Right cardiac atrium (tissue), 5 donors: ENCODE measurements around the gene DAAM2. TPM values are rescaled to one million over a fixed set of nuclear protein-coding genes. Genes with fewer than 3 reads are reported as not detected.

Experiments
- ATAC-seq, 2 donors: fragments of 200-7000 bp; cut with Tn5 transposase; one replicate each; pipeline versions ENCODE4 v1.8.0 to v1.9.1; 2020; ENCODE audit warnings: moderate library complexity in 2 of 2, mild to moderate bottlenecking in 1 of 2
- DNase-seq, 3 donors: peaks; one replicate each; pipeline ENCODE4 v3.0.0-alpha.2; 2020
- H3K27ac ChIP-seq: one replicate; pipeline ENCODE4 v1.5.1; 2013; ENCODE audit warnings: mild to moderate bottlenecking, low read length, control low read depth, moderate library complexity
- H3K27me3 ChIP-seq: one replicate; pipeline ENCODE4 v1.6.1; 2013; ENCODE audit not compliant: control insufficient read depth, insufficient read depth
- H3K4me1 ChIP-seq: one replicate; pipeline ENCODE4 v1.6.1; 2013; ENCODE audit warnings: low read length; ENCODE audit not compliant: control insufficient read depth, insufficient read depth
- H3K4me3 ChIP-seq: one replicate; pipeline ENCODE4 v1.5.1; 2013; ENCODE audit warnings: low read length, control low read depth
- H3K9me3 ChIP-seq: one replicate; pipeline ENCODE4 v1.6.1; 2013; ENCODE audit warnings: low read length; ENCODE audit not compliant: control insufficient read depth
- WGBS: extraction: QIAGEN DNeasy Blood & Tissue Kit; methylation state at CpG from one replicate; pipeline ENCODE4 v1.1.7; 2013; 5-methylcytosine and 5-hydroxymethylcytosine counted together
- intact Hi-C, 4 donors: fragments of 100-400 bp; cut with DNase I; formaldehyde crosslinking; loops; one replicate each; pipeline versions ENCODE4 v1.11.0 to v1.14.0; 2022 to 2023
- polyA plus RNA-seq: library from polyadenylated mRNA; stranded (reverse); fragments of 200-250 nt; gene quantifications from one replicate; pipeline ENCODE4 v1.2.3, GENCODE V29; 2013
- total RNA-seq, 4 donors: library from RNA; stranded (reverse); fragmentation: NEBNext Ultra II Directional; extraction: Animal tissue kit (Norgen Biotek cat#: 25700); gene quantifications; one replicate each; pipeline ENCODE4 v1.2.1, GENCODE V29; 2021
- donor health status: healthy with polysubstance abuse.
- donor health status: DM: no; HTN: yes; CAD: no.
- donor health status: DM: no; HTN: no; CAD: no.
- donor health status: DM: no; HTN: yes; CAD: no; lungs with severe emphysema.
- donor health status: DM: yes; HTN: yes; CAD: no.

The DAAM2 gene
- total and polyA plus RNA-seq, 5 donors, result 7.2 to 11.5 (median 9.9) TPM

- Histone ChIP-seq H3K4me1 (peaks cover 2% of the 10 kb centered on the region), H3K27me3 (no peaks in the 10 kb centered on the region), H3K4me3 (no peak overlapping the region), H3K27ac (no peak overlapping the region), H3K9me3 (no peaks in the 10 kb centered on the region)
- ATAC-seq (no peak), DNase-seq (no peak)
- WGBS, result 78% methylated on average over 4 of the region's 4 CpGs
- intact Hi-C loops, result no loop called here
Observed at GRCh38 chr6:39834278-39834677, 42.1 kb downstream of the DAAM2 start.

- no peak for ATAC-seq
- 90% methylated on average over 5 of the region's 5 CpGs for WGBS
- no peak for DNase-seq
- Histone ChIP-seq H3K27me3 (no peaks in the 10 kb centered on the region), H3K27ac (no peak overlapping the region), H3K4me3 (no peak overlapping the region), H3K9me3 (no peaks in the 10 kb centered on the region), H3K4me1 (peaks cover 2% of the 10 kb centered on the region)
- intact Hi-C loops, result no loop called here
Observed at GRCh38 chr6:39834866-39835265, 42.7 kb downstream of the DAAM2 start.

GRCh38 chr6:39835821-39836295, 43.7 kb downstream of the DAAM2 start:
- intact Hi-C loops, result no loop called here
- Histone ChIP-seq H3K27ac (no peak overlapping the region), H3K4me3 (no peak overlapping the region), H3K4me1 (peaks cover 2% of the 10 kb centered on the region), H3K9me3 (no peaks in the 10 kb centered on the region), H3K27me3 (no peaks in the 10 kb centered on the region)
- no peak for DNase-seq
- WGBS, result 34% methylated on average over 2 of the region's 2 CpGs
- no peak for ATAC-seq

GRCh38 chr6:39836606-39837005, 44.4 kb downstream of the DAAM2 start:
- no peaks in the 10 kb centered on the region for H3K9me3 ChIP-seq
- no peak for ATAC-seq
- no peak for DNase-seq
- peaks cover 2% of the 10 kb centered on the region for H3K4me1 ChIP-seq
- no peak overlapping the region for H3K27ac ChIP-seq
- 44% methylated on average over 4 of the region's 4 CpGs for WGBS
- intact Hi-C loops, result no loop called here
- no peak overlapping the region for H3K4me3 ChIP-seq
- H3K27me3 ChIP-seq, result no peaks in the 10 kb centered on the region

GRCh38 chr6:39839445-39839844, 47.3 kb downstream of the DAAM2 start:
- no peaks in the 10 kb centered on the region for H3K27me3 ChIP-seq
- H3K9me3 ChIP-seq, result no peaks in the 10 kb centered on the region
- WGBS, result 50% methylated on average over 1 of the region's 1 CpG
- intact Hi-C loops, result no loop called here
- DNase-seq, result no peak
- no peak overlapping the region for H3K4me3 ChIP-seq
- peaks cover 7% of the 10 kb centered on the region for H3K4me1 ChIP-seq
- no peak overlapping the region for H3K27ac ChIP-seq
- ATAC-seq, result no peak

- H3K4me1 ChIP-seq, result peaks cover 5% of the 10 kb centered on the region
- H3K27ac ChIP-seq, result no peak overlapping the region
- DNase-seq (no peak), ATAC-seq (peak in 1 of 2 donors; percentile 9)
- 54% methylated on average over 6 of the region's 6 CpGs for WGBS
- intact Hi-C loops, result no loop called here
- no peaks in the 10 kb centered on the region for H3K27me3 ChIP-seq
- H3K9me3 ChIP-seq, result no peaks in the 10 kb centered on the region
- no peak overlapping the region for H3K4me3 ChIP-seq
Observed at GRCh38 chr6:39840781-39841180, 48.6 kb downstream of the DAAM2 start.

- no peaks in the 10 kb centered on the region for H3K9me3 ChIP-seq
- ATAC-seq, result no peak
- H3K27me3 ChIP-seq, result no peaks in the 10 kb centered on the region
- no peak overlapping the region for H3K4me3 ChIP-seq
- intact Hi-C loops, result no loop called here
- DNase-seq, result no peak
- WGBS, result 14% methylated on average over 3 of the region's 3 CpGs
- H3K27ac ChIP-seq, result no peak overlapping the region
- peaks cover 5% of the 10 kb centered on the region for H3K4me1 ChIP-seq
Observed at GRCh38 chr6:39841291-39841690, 49.1 kb downstream of the DAAM2 start.

- Histone ChIP-seq H3K4me3 (no peak overlapping the region), H3K9me3 (no peaks in the 10 kb centered on the region), H3K27me3 (no peaks in the 10 kb centered on the region), H3K27ac (no peak overlapping the region), H3K4me1 (peaks cover 5% of the 10 kb centered on the region)
- no peak for DNase-seq
- no peak for ATAC-seq
- WGBS, result 93% methylated on average over 4 of the region's 4 CpGs
- intact Hi-C loops, result no loop called here
Observed at GRCh38 chr6:39841923-39842322, 49.7 kb downstream of the DAAM2 start.

- Histone ChIP-seq H3K4me1 (peaks cover 5% of the 10 kb centered on the region), H3K27ac (peak overlapping the region; percentile 30), H3K9me3 (no peaks in the 10 kb centered on the region), H3K4me3 (no peak overlapping the region), H3K27me3 (no peaks in the 10 kb centered on the region)
- DNase-seq, result peak in 2 of 3 donors; percentile 69 to 77
- peak; percentile 60 to 61 for ATAC-seq
- WGBS, result 59% methylated on average over 12 of the region's 12 CpGs
- intact Hi-C loops, result no loop called here
Observed at GRCh38 chr6:39843305-39844020, 51.3 kb downstream of the DAAM2 start.

GRCh38 chr6:39844866-39845265, 52.7 kb downstream of the DAAM2 start:
- H3K4me1 ChIP-seq, result peaks cover 9% of the 10 kb centered on the region
- intact Hi-C loops, result no loop called here
- ATAC-seq, result no peak
- no peaks in the 10 kb centered on the region for H3K27me3 ChIP-seq
- no peak overlapping the region for H3K27ac ChIP-seq
- no peak for DNase-seq
- H3K9me3 ChIP-seq, result no peaks in the 10 kb centered on the region
- WGBS, result 98% methylated on average over 1 of the region's 1 CpG
- H3K4me3 ChIP-seq, result no peak overlapping the region

- Histone ChIP-seq H3K4me1 (peaks cover 9% of the 10 kb centered on the region), H3K4me3 (no peak overlapping the region), H3K9me3 (no peaks in the 10 kb centered on the region), H3K27ac (no peak overlapping the region), H3K27me3 (no peaks in the 10 kb centered on the region)
- peak; percentile 68 to 69 for ATAC-seq
- intact Hi-C loops, result no loop called here
- 42% methylated on average over 10 of the region's 10 CpGs for WGBS
- DNase-seq, result peak; percentile 71 to 90 (median 81)
Observed at GRCh38 chr6:39847221-39847620, 55.0 kb downstream of the DAAM2 start.

- peaks cover 10% of the 10 kb centered on the region for H3K4me1 ChIP-seq
- intact Hi-C loops, result no loop called here
- DNase-seq (no peak), ATAC-seq (no peak)
- H3K9me3 ChIP-seq, result no peaks in the 10 kb centered on the region
- H3K27ac ChIP-seq, result no peak overlapping the region
- H3K4me3 ChIP-seq, result no peak overlapping the region
- H3K27me3 ChIP-seq, result no peaks in the 10 kb centered on the region
- WGBS, result 66% methylated on average over 4 of the region's 4 CpGs
Observed at GRCh38 chr6:39848171-39848570, 56.0 kb downstream of the DAAM2 start.
